K562 (cell line): ENCODE results near the gene KIF6. TPM values are rescaled to one million over a fixed set of nuclear protein-coding genes. Genes with fewer than 3 reads are reported as not detected.

Source experiments
- ATAC-seq: fragments of 200-7000 bp; cut with Tn5 transposase; 3 replicates; pipeline ENCODE4 v1.9.1; 2020; ENCODE audit warnings: moderate library complexity
- BruUV-seq: library from RNA; stranded (reverse); fragments of 400-500 nt; replicated peaks from 2 replicates; lab custom pipeline; 2021; lab: Mats Ljungman, UMichigan
- CTCF ChIA-PET: fragments of 300-600 bp; formaldehyde crosslinking; extraction: SDS; loops from one replicate; lab custom pipeline; 2021; ENCODE audit warnings: low intra/inter-chr PET ratio; lab: Yijun Ruan, JAX
- POLR2A ChIA-PET: fragments of 300-600, 350-650 bp; sonication (Branson Sonifier 250); formaldehyde crosslinking; extraction: SDS; loops from one replicate; lab custom pipeline; 2021; ENCODE audit warnings: antibody characterized with exemption, inconsistent platforms; lab: Yijun Ruan, JAX
- DNase-seq, 4 experiments: peaks; one replicate each; pipeline versions ENCODE4 v3.0.0 to v3.0.0-alpha.2; 2011 to 2018; ENCODE audit warnings: low spot score in 3 of 4, mixed read lengths in 3 of 4; ENCODE audit errors: extremely low read depth in 1 of 4
- FAIRE-seq: peaks from 2 replicates; lab custom pipeline; 2011; peaks lifted over from hg19 to GRCh38; lab: Jason Lieb, UNC
- H2AFZ ChIP-seq: 2 replicates; pipeline ENCODE4 v1.6.0; 2011; ENCODE audit warnings: low read depth, low read length, control low read depth, inconsistent platforms
- H3K27ac ChIP-seq: fragments of 200-600 bp; 3 replicates; pipeline ENCODE4 v1.8.0; 2011; ENCODE audit warnings: low read depth, mild to moderate bottlenecking, control low read depth, inconsistent platforms, low read length, moderate library complexity, mixed read lengths; ENCODE audit errors: extremely low read depth
- H3K27me3 ChIP-seq, 2 experiments: fragments of 300-600 bp in 1 of 2; 2 replicates in 1 of 2; 3 replicates in 1 of 2; pipeline versions ENCODE4 v1.6.0 to v1.8.0; 2011; ENCODE audit warnings: inconsistent platforms in 2 of 2, low read length in 2 of 2, mild to moderate bottlenecking in 1 of 2, mixed read lengths in 1 of 2, moderate library complexity in 1 of 2; ENCODE audit not compliant: control insufficient read depth in 2 of 2, insufficient read depth in 2 of 2
- H3K36me3 ChIP-seq: fragments of 300-600 bp; 3 replicates; pipeline ENCODE4 v1.8.0; 2011; ENCODE audit warnings: mild to moderate bottlenecking, low read length, inconsistent platforms; ENCODE audit not compliant: control insufficient read depth, insufficient read depth
- H3K4me1 ChIP-seq, 2 experiments: fragments of 200-600 bp in 1 of 2; replicated peaks in 1 of 2; 2 replicates in 1 of 2; 3 replicates in 1 of 2; pipeline versions ENCODE4 v1.5.1 to v1.8.0; 2011; ENCODE audit warnings: inconsistent platforms in 2 of 2, low read length in 2 of 2, mild to moderate bottlenecking in 1 of 2, mixed read lengths in 1 of 2, moderate library complexity in 1 of 2; ENCODE audit not compliant: control insufficient read depth in 2 of 2, insufficient read depth in 2 of 2
- H3K4me2 ChIP-seq: 2 replicates; pipeline ENCODE4 v1.6.1; 2011; ENCODE audit warnings: low read length, control low read depth, inconsistent platforms, mixed read lengths; ENCODE audit not compliant: insufficient read depth
- H3K4me3 ChIP-seq: fragments of 200-600 bp; sonication (generic), shearing (Covaris generic); 2 replicates; pipeline ENCODE4 v1.5.1; 2016; ENCODE audit warnings: control low read depth, inconsistent platforms
- H3K79me2 ChIP-seq: fragments of 200-600 bp; 3 replicates; pipeline ENCODE4 v1.8.0; 2011; ENCODE audit warnings: low read length, inconsistent platforms; ENCODE audit not compliant: control insufficient read depth, insufficient read depth
- H3K9ac ChIP-seq, 2 experiments: 2 replicates each; pipeline versions ENCODE4 v1.6.0 to v1.6.1; 2011; ENCODE audit warnings: low read depth in 2 of 2, low read length in 2 of 2, control low read depth in 1 of 2, inconsistent platforms in 1 of 2, mild to moderate bottlenecking in 1 of 2, mixed read lengths in 1 of 2; ENCODE audit not compliant: insufficient read depth in 1 of 2
- H3K9me1 ChIP-seq: one replicate; pipeline ENCODE4 v1.6.0; 2011; ENCODE audit warnings: inconsistent platforms, mild to moderate bottlenecking, low read length, moderate library complexity; ENCODE audit not compliant: control insufficient read depth, insufficient read depth
- H3K9me3 ChIP-seq: replicated peaks from 2 replicates; pipeline ENCODE4 v1.5.1; 2011; ENCODE audit warnings: low read depth, low read length, inconsistent platforms; ENCODE audit not compliant: control insufficient read depth, insufficient read depth
- H4K20me1 ChIP-seq: replicated peaks from 2 replicates; pipeline ENCODE4 v1.6.1; 2011; ENCODE audit warnings: low read length, inconsistent platforms, mixed read lengths; ENCODE audit not compliant: control insufficient read depth, insufficient read depth
- CEBPG ChIP-seq, 3 experiments: fragments of 200-800 bp in 1 of 3; sonication (Bioruptor generic) in 1 of 3; sonication (generic) in 1 of 3; formaldehyde crosslinking in 1 of 3; IDR thresholded peaks in 2 of 3; conservative IDR thresholded peaks in 1 of 3; 2 replicates each; pipeline versions ENCODE4 v1.6.1 to v1.8.0; 2016 to 2022; ENCODE audit warnings: missing compliant biosample characterization in 2 of 3, missing genetic modification characterization in 2 of 3, mild to moderate bottlenecking in 1 of 3, missing genetic modification reagents in 1 of 3
- MCM7 ChIP-seq, 2 experiments: fragments of 450-650 bp; IDR thresholded peaks; 2 replicates each; pipeline ENCODE4 v1.6.1; 2016 to 2018
- NELFE ChIP-seq: IDR thresholded peaks from 2 replicates; pipeline ENCODE4 v1.6.1; 2011; ENCODE audit warnings: mild to moderate bottlenecking; ENCODE audit not compliant: insufficient read depth, insufficient read length
- NR2C2 ChIP-seq, 2 experiments: fragments of 200-800 bp in 1 of 2; sonication (Bioruptor generic) in 1 of 2; sonication (generic) in 1 of 2; formaldehyde crosslinking in 1 of 2; IDR thresholded peaks; 2 replicates each; pipeline versions ENCODE4 v1.6.1 to v1.8.0; 2016 to 2022; ENCODE audit warnings: mild to moderate bottlenecking in 1 of 2, missing compliant biosample characterization in 1 of 2, missing genetic modification characterization in 1 of 2, missing genetic modification reagents in 1 of 2
- RFX5 ChIP-seq: IDR thresholded peaks from 2 replicates; pipeline ENCODE4 v1.6.1; 2011; ENCODE audit warnings: low read depth, mild to moderate bottlenecking, improper control_type of control experiment, low read length
- SIRT6 ChIP-seq: IDR thresholded peaks from one replicate; pipeline ENCODE4 v1.6.1; 2012; ENCODE audit warnings: low read depth, mild to moderate bottlenecking, control low read depth, inconsistent platforms, low read length, moderate library complexity
- SMARCA4 ChIP-seq: fragments of 450-650 bp; IDR thresholded peaks from 2 replicates; pipeline ENCODE4 v1.6.1; 2016
- SMARCB1 ChIP-seq: IDR thresholded peaks from 2 replicates; pipeline ENCODE4 v1.6.1; 2011; ENCODE audit warnings: improper control_type of control experiment, low read depth; ENCODE audit not compliant: insufficient read length
- WGBS: fragments of 100-300 bp; shearing (Covaris generic); methylation state at CpG from one replicate; pipeline ENCODE4 v1.1.6; 2016; ENCODE audit warnings: low coverage, mixed read lengths; ENCODE audit not compliant: insufficient coverage; ENCODE audit errors: missing lambda C conversion rate; 5-methylcytosine and 5-hydroxymethylcytosine counted together
- in situ Hi-C: fragments of 300-500 bp; cut with MboI; formaldehyde crosslinking; loops from 4 replicates; pipeline ENCODE4 v1.15.0; 2018; ENCODE audit warnings: inconsistent platforms, mixed read lengths
- intact Hi-C: fragments of 100-400 bp; cut with micrococcal nuclease; formaldehyde crosslinking; loops from 2 replicates; pipeline ENCODE4 v1.14.2; 2022
- polyA plus RNA-seq, 8 experiments: library from polyadenylated mRNA; depleted of rRNA in 4 of 8; stranded (reverse) in 5 of 8; unstranded in 3 of 8; fragments of >200 nt; fragmentation: Nextera tagmentation in 2 of 8; fragmentation: Illumina TruSeq in 1 of 8; extraction: Ambion mirVana in 2 of 8; extraction: Trizol in 1 of 8; gene quantifications; 2 replicates each; pipeline versions ENCODE4 v1.2.1 to v1.2.3, GENCODE V29; 2011 to 2014; ENCODE audit warnings: inconsistent platforms in 1 of 8, missing spikeins in 1 of 8
- total RNA-seq, 7 experiments: library from RNA; depleted of rRNA in 6 of 7; stranded (reverse); fragments of >200 nt in 6 of 7; fragmentation: Illumina TruSeq in 2 of 7; extraction: Trizol in 2 of 7; gene quantifications; 2 replicates each; pipeline versions ENCODE4 v1.2.1 to v1.2.3, GENCODE V29; 2011 to 2021; ENCODE audit warnings: low replicate concordance in 1 of 7
- TF ChIP-seq, protein P1 (sequence below), 2 experiments: fragments of 450-650 bp in 1 of 2; sonication (generic) in 1 of 2; formaldehyde crosslinking in 1 of 2; IDR thresholded peaks in 1 of 2; conservative IDR thresholded peaks in 1 of 2; 2 replicates each; pipeline versions ENCODE4 v1.6.1 to v1.8.1; 2016 to 2023; ENCODE audit warnings: mild to moderate bottlenecking in 2 of 2, moderate library complexity in 2 of 2, inconsistent platforms in 1 of 2, missing genetic modification reagents in 1 of 2
- TF ChIP-seq, protein P2 (sequence below), 2 experiments: IDR thresholded peaks; 2 replicates each; pipeline ENCODE4 v1.6.1; 2012; ENCODE audit warnings: improper control_type of control experiment in 2 of 2, low read depth in 2 of 2, low read length in 2 of 2, borderline replicate concordance in 1 of 2
- TF ChIP-seq, protein P3 (sequence below): sonication (generic); formaldehyde crosslinking; IDR thresholded peaks from 2 replicates; pipeline ENCODE4 v1.4.0; 2020; ENCODE audit warnings: mild to moderate bottlenecking, missing genetic modification reagents

The KIF6 gene
- total and polyA plus RNA-seq, 9 of the 15 experiments (the other 6 are each of a cell fraction or from before 2014, with no cell fraction given): not detected

DNA sequence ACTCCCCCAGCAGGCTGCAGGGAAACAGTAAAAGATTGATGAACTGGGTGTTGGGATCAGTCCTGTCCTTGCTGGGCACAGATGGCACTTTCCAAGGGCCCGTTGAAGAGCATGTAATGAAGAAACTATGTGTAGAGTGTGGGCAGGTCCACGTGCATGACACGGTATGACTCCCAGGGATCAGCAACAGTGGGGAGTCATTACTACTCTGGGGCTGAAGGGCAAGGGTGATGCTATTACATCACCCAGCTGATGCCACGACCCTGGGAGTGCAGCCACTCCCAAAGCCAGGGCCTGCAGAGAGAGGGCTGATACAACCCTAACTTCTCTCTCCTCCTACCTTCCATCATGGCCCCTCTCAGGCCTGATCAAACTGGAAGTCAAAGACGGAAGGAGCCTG, 431.1 kb downstream of the KIF6 start:
- intact Hi-C loops (no loop called here), in situ Hi-C loops (no loop called here)
- CTCF ChIA-PET: no interaction called here
- no peak overlapping the region for H3K9ac ChIP-seq
- H3K9me1 ChIP-seq: no peaks in the 10 kb centered on the region
- H3K79me2 ChIP-seq: no peaks in the 10 kb centered on the region
- no peaks in the 10 kb centered on the region for H3K9me3 ChIP-seq
- no peak overlapping the region for H3K27ac ChIP-seq
- DNase-seq (no peak), ATAC-seq (no peak), FAIRE-seq (no peak)
- BruUV-seq: no TSS peak
- TF ChIP-seq, protein P1, sequence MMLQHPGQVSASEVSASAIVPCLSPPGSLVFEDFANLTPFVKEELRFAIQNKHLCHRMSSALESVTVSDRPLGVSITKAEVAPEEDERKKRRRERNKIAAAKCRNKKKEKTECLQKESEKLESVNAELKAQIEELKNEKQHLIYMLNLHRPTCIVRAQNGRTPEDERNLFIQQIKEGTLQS (IDR thresholded peaks at IDR 0.05): 0 out of 2 replicates have a peak, but pooled peaks have one; percentile 21
- TF ChIP-seq, protein P1 (CRISPR knock-in tag; conservative IDR thresholded peaks at IDR 0.05): no peak
- TF ChIP-seq SMARCA4: no peak
- TF ChIP-seq SMARCB1: no peak
- TF ChIP-seq NR2C2 (CRISPR knock-in tag; IDR thresholded peaks at IDR 0.05): no peak
- peak; percentile 38; the same call in 1 of the 2 replicates for TF ChIP-seq NR2C2 (tag; IDR thresholded peaks at IDR 0.05)
- no peak for TF ChIP-seq SIRT6
- no peak for TF ChIP-seq CEBPG (CRISPR knock-in tag; IDR thresholded peaks at IDR 0.05)
- TF ChIP-seq CEBPG (tag; conservative IDR thresholded peaks at IDR 0.05 in 1 of 2, IDR thresholded peaks at IDR 0.05 in 1 of 2): peak in 1 of 2 experiments; percentile 46; a peak in 1 of 4 replicates
- TF ChIP-seq, protein P2, sequence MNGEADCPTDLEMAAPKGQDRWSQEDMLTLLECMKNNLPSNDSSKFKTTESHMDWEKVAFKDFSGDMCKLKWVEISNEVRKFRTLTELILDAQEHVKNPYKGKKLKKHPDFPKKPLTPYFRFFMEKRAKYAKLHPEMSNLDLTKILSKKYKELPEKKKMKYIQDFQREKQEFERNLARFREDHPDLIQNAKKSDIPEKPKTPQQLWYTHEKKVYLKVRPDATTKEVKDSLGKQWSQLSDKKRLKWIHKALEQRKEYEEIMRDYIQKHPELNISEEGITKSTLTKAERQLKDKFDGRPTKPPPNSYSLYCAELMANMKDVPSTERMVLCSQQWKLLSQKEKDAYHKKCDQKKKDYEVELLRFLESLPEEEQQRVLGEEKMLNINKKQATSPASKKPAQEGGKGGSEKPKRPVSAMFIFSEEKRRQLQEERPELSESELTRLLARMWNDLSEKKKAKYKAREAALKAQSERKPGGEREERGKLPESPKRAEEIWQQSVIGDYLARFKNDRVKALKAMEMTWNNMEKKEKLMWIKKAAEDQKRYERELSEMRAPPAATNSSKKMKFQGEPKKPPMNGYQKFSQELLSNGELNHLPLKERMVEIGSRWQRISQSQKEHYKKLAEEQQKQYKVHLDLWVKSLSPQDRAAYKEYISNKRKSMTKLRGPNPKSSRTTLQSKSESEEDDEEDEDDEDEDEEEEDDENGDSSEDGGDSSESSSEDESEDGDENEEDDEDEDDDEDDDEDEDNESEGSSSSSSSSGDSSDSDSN (IDR thresholded peaks at IDR 0.05; ENCODE audit: borderline replicate concordance in 1 of 2, low read depth in 2 of 2, low read length in 2 of 2): no peak
- TF ChIP-seq NELFE: no peak
- no peak for TF ChIP-seq RFX5
- no peak for TF ChIP-seq MCM7 (IDR thresholded peaks at IDR 0.05)
- TF ChIP-seq, protein P3, sequence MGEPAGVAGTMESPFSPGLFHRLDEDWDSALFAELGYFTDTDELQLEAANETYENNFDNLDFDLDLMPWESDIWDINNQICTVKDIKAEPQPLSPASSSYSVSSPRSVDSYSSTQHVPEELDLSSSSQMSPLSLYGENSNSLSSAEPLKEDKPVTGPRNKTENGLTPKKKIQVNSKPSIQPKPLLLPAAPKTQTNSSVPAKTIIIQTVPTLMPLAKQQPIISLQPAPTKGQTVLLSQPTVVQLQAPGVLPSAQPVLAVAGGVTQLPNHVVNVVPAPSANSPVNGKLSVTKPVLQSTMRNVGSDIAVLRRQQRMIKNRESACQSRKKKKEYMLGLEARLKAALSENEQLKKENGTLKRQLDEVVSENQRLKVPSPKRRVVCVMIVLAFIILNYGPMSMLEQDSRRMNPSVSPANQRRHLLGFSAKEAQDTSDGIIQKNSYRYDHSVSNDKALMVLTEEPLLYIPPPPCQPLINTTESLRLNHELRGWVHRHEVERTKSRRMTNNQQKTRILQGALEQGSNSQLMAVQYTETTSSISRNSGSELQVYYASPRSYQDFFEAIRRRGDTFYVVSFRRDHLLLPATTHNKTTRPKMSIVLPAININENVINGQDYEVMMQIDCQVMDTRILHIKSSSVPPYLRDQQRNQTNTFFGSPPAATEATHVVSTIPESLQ: no peak
- H3K27me3 ChIP-seq: peaks cover 53 to 63% of the 10 kb centered on the region in 2 experiments
- no peak overlapping the region for H2AFZ ChIP-seq
- peaks cover 0 to 4% of the 10 kb centered on the region in 2 experiments; a peak in 2 of 5 replicates for H3K4me1 ChIP-seq
- 0% methylated on average over 5 of the region's 5 CpGs for WGBS
- H4K20me1 ChIP-seq: peaks cover 16% of the 10 kb centered on the region
- POLR2A ChIA-PET: interaction anchor here (0.6 to 0.8 kb wide), 2 partner anchors 9 to 47 kb away, joined by 3 read pairs; no protein-coding TSS in a partner anchor
- no peak overlapping the region for H3K4me3 ChIP-seq
- H3K36me3 ChIP-seq: no peaks in the 10 kb centered on the region
- H3K4me2 ChIP-seq: no peak overlapping the region
